Activated naive CD8-positive, alpha-beta T cell treated with anti-CD3 and anti-CD28 coated beads for 36 hours (primary cell): ENCODE results near the gene ZCCHC2. TPM values are rescaled to one million over a fixed set of nuclear protein-coding genes. Genes with fewer than 3 reads are reported as not detected.

Experiments used
- DNase-seq: peaks from one replicate; pipeline ENCODE4 v3.0.0; 2021
- H3K27ac Mint-ChIP-seq: one replicate; pipeline ENCODE4 v1.8.0; 2022; ENCODE audit warnings: mild to moderate bottlenecking, moderate library complexity, mixed read lengths
- H3K27me3 Mint-ChIP-seq: one replicate; pipeline ENCODE4 v1.8.0; 2022; ENCODE audit warnings: mild to moderate bottlenecking, mixed read lengths
- H3K36me3 Mint-ChIP-seq: one replicate; pipeline ENCODE4 v1.8.0; 2021; ENCODE audit warnings: mild to moderate bottlenecking, mixed read lengths
- H3K4me1 Mint-ChIP-seq: one replicate; pipeline ENCODE4 v1.8.0; 2021; ENCODE audit warnings: mixed read lengths
- H3K4me3 Mint-ChIP-seq: one replicate; pipeline ENCODE4 v1.8.0; 2022; ENCODE audit warnings: mild to moderate bottlenecking, moderate library complexity, mixed read lengths
- H3K9me3 Mint-ChIP-seq: one replicate; pipeline ENCODE4 v1.8.0; 2022; ENCODE audit warnings: mixed read lengths
- total RNA-seq, 2 experiments: library from RNA; stranded (reverse); gene quantifications; one replicate each; pipeline ENCODE4 v1.2.3, GENCODE V29; 2021

The ZCCHC2 gene
- total RNA-seq, 2 experiments from 2014 or later: 25.1 to 28.9 TPM

DNA sequence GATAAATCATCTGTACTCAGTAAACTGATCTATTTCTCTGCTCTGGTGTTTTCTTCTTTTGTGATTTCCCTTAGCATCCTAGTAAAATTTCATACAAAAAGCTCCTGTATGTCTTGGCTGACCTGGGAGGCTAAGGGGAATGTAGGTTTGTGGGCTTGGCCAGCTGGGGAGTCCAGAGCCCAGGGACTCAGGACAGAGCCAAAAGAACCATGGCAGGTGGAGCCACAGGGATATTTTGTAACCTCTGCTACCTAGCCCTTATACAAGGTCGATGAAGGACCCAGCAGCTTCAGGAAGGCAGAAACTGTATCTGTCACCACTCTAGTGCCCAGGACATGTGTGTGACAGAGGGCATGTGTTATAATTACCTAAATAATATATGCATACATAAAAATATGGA, 22.7 kb upstream of the ZCCHC2 start:
- no peaks in the 10 kb centered on the region for H3K9me3 Mint-ChIP-seq
- H3K36me3 Mint-ChIP-seq: no peaks in the 10 kb centered on the region
- H3K4me1 Mint-ChIP-seq: peaks cover 5% of the 10 kb centered on the region
- H3K27me3 Mint-ChIP-seq: no peaks in the 10 kb centered on the region
- no peak overlapping the region for H3K27ac Mint-ChIP-seq
- no peak overlapping the region for H3K4me3 Mint-ChIP-seq
- DNase-seq: no peak

DNA sequence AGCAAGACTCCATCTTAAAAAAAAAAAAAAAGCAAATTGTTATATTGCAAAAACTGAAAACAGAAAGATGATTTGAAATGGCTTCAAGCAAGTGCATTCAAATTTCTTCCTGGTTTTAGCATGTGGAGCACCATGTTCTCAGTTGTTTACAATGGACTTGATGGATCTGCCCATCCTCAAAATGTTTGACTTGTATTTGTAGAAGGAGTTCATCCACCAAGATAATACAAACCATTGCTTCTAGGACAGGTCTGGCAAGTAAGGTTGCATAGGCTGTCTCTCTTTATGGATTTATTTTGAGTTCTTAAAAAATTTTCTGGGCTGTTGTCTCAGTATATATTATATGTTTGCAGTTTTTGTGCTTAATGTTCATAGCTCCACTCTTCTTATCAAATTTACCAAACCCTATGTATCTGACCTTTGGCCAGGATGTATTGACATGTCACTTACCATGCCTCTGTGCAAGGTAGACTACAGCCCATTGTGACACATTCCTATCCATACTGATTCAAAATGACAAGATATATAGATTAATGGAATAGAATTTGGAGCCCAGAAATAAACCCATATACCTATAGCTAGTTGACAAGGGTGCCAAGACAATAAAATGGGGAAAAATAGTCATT, 21.7 kb upstream of the ZCCHC2 start:
- Mint-ChIP-seq H3K4me3 (no peak overlapping the region), H3K4me1 (peaks cover 13% of the 10 kb centered on the region), H3K9me3 (no peaks in the 10 kb centered on the region), H3K27me3 (no peaks in the 10 kb centered on the region), H3K36me3 (peaks cover 1% of the 10 kb centered on the region), H3K27ac (no peak overlapping the region)
- no peak for DNase-seq

DNA sequence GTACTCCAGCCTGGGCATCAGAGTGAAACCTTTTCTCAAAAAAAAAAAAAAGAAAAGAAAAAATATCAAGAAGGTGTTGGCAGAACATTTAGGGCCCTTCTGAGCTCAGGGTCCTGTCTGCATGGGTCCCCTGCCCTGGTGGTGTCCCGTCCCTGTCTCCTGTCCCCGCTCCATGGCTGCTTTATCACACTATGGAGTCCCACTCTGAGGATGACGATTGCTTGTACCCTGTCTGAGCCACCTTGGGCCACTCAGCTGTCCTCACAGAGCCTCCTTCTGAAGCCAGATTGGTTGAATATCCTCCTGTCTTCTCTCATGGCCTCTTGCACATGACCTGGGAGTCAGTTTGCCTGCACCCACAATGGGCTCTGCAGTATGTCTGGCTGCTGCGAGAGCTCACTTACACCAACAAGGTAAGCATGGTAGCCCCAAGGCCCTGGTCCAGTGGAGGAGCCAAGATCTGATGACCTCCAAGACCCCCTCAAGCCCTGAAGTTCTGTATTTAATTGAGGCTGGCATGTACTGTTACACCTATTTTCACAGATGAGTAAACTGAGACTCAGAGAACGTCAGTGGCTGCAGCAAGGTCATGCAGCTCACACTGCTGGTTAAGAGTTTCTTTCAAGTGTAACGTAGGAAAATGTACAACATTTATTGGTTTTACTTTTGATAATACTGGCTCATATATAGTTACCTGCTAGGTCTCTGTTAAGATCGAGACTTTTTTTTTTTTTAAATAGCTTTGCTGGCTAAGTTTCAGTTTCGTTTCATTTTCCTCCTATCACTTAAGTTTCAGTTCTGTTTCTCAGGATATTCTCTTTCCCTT, 16.9 kb upstream of the ZCCHC2 start:
- Mint-ChIP-seq H3K9me3 (peaks cover 4% of the 10 kb centered on the region), H3K27ac (peak overlapping the region; percentile 99), H3K27me3 (no peaks in the 10 kb centered on the region), H3K36me3 (peaks cover 4% of the 10 kb centered on the region), H3K4me3 (peak overlapping the region; percentile 69), H3K4me1 (peaks cover 26% of the 10 kb centered on the region)
- DNase-seq: peak; percentile 48

DNA sequence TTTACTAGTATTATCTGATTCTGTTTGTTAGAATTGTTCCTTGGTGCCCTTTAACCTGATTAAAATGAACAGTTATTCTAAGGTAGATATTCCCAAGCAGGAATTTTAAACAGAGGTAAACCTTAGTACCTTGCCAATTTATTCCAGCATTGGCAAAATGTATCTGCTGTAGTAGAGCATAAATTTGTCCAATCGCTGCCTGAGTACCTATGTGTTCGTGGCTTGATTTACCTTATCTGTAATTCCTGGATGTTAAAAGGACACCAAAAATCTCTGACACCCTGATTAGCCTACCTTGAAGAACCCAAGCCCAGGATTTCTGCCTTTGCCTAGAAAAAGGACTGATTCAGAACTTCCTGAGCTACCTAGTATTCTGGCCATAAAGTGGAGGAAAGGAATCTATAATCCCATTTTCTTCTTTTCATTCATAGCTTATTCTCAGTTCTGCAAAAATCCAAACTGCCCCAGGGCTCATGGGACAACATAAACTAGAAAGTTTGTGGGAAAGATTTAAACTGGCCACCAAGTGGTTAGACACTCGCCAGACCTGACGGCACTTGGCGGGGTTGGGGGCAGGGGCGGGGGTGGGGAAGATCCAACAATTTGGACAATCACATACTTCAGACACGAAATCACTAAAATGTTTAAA, 16.2 kb upstream of the ZCCHC2 start:
- Mint-ChIP-seq H3K4me3 (peak overlapping the region; percentile 69), H3K36me3 (peaks cover 4% of the 10 kb centered on the region), H3K27me3 (no peaks in the 10 kb centered on the region), H3K9me3 (peaks cover 7% of the 10 kb centered on the region), H3K27ac (peak overlapping the region; percentile 99), H3K4me1 (peaks cover 26% of the 10 kb centered on the region)
- DNase-seq: no peak

DNA sequence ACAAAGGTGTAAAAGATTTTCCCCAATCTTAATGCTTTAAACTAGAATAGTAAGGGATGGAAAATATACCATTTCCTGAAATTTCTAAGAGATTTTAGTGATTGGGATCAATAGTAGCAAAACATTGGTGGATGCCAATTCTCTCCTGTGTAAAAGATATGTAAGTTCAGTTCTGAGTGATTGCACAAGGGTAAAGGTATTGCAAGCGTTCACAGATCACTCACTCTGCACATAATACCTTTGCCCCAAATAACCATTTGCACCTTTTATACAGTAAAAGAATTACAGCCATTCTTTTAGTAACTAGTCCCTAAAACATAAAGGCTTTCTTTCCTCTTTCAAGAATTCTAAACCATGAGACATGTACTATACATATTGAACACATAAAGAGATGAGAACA, 13.0 kb upstream of the ZCCHC2 start:
- Mint-ChIP-seq H3K4me1 (peaks cover 23% of the 10 kb centered on the region), H3K27me3 (no peaks in the 10 kb centered on the region), H3K4me3 (no peak overlapping the region), H3K36me3 (peaks cover 12% of the 10 kb centered on the region), H3K27ac (no peak overlapping the region), H3K9me3 (peaks cover 29% of the 10 kb centered on the region)
- DNase-seq: no peak

DNA sequence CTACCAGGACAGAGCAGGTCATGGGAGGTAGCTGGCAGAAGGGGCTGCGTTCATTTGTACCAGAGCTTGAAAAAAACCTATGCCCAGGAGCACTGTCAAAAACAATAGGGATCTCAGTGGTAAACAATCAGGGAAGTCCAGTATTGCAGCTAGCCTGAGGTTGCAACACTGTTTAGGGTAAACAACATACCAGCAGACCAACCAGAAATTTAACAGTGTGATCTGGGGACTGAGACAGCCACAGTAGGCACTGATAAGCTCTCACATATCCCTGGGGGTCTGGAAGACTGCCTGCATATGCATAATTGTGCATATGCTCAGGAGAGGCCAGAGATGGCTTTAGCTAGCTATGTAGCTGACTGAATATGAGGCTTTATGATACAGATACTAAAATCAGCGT, 12.0 kb upstream of the ZCCHC2 start:
- no peaks in the 10 kb centered on the region for H3K27me3 Mint-ChIP-seq
- peaks cover 30% of the 10 kb centered on the region for H3K9me3 Mint-ChIP-seq
- DNase-seq: no peak
- no peak overlapping the region for H3K4me3 Mint-ChIP-seq
- H3K36me3 Mint-ChIP-seq: peaks cover 11% of the 10 kb centered on the region
- peaks cover 16% of the 10 kb centered on the region for H3K4me1 Mint-ChIP-seq
- H3K27ac Mint-ChIP-seq: no peak overlapping the region

DNA sequence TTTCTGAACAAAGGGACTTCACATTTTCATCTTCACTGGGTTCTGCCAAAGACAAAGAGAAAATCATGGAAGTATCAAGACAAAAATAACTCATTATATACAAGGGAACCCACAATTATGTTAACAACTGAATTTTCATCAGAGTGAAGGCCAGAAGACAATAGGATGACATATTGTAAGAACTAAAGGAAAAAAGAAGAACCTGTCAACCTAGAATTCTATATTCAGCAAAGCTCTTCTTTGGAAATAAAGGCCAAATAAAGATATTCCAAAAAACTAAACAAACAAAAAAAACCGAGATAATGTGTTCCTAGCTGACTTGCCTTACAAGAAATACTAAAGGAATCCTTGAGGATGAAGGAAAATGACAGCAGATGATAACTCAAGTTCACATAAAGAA, 10.3 kb upstream of the ZCCHC2 start:
- H3K27me3 Mint-ChIP-seq: no peaks in the 10 kb centered on the region
- H3K9me3 Mint-ChIP-seq: peaks cover 30% of the 10 kb centered on the region
- H3K36me3 Mint-ChIP-seq: peaks cover 11% of the 10 kb centered on the region
- H3K27ac Mint-ChIP-seq: no peak overlapping the region
- no peak overlapping the region for H3K4me3 Mint-ChIP-seq
- DNase-seq: no peak
- H3K4me1 Mint-ChIP-seq: peaks cover 4% of the 10 kb centered on the region

DNA sequence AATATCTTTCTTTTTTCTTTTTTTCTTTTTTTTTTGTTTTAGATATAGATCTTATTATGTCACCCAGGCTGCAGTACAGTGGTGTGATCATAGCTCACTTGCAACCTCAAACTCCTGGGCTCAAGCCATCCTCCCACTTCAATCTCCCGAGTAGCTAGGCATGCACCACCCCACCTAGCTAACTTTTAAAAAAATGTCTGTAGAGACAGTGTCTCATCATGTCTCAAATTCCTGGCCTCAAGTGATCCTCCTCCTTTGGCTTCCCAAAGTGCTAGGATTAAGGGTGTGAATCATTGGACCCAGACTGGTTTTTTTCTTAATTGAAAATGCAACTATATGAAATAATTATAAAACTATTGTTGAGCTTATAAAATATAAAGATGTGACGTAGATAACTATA, 9.8 kb upstream of the ZCCHC2 start:
- Mint-ChIP-seq H3K9me3 (peaks cover 30% of the 10 kb centered on the region), H3K27ac (no peak overlapping the region), H3K4me1 (peaks cover 5% of the 10 kb centered on the region), H3K36me3 (peaks cover 11% of the 10 kb centered on the region), H3K27me3 (no peaks in the 10 kb centered on the region), H3K4me3 (no peak overlapping the region)
- no peak for DNase-seq

DNA sequence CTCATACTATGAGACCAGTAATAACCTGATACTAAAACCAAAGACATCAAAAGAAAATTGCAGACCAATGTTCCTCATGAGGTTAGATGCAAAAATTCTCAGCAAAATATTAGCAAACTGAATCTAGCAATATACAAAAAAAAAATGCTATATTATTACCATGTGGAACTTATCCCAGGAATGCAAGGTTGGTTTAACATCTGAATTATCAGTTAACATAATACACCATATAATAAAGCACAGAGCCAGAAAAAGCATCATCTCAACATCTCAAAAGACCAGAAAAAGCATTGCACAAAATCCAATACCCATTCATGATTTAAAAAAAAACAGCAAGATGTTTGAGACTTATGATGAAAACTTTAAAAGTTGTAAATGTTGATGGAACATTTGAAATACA, 8.3 kb upstream of the ZCCHC2 start:
- Mint-ChIP-seq H3K27me3 (no peaks in the 10 kb centered on the region), H3K4me1 (peaks cover 1% of the 10 kb centered on the region), H3K27ac (no peak overlapping the region), H3K4me3 (no peak overlapping the region), H3K9me3 (peaks cover 32% of the 10 kb centered on the region), H3K36me3 (peaks cover 13% of the 10 kb centered on the region)
- no peak for DNase-seq

DNA sequence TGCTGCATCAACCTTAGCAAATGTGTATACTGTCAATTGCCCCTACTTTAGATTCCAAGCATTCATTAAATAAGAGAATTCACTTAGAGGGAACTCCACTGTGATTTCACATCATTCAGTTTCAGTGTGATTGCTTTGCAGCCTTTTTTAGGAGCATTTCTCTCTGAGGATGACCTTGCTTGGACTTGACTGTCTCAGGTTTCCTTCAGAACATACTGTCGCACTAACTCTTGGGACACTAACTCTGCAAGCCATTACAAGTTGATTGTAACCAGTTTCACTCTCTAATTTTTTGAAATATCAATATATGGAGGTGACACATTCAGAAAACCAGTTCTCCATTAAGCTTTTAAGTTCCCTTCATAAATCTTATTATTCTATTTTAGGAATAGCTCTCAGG, 6.6 kb upstream of the ZCCHC2 start:
- H3K27me3 Mint-ChIP-seq: no peaks in the 10 kb centered on the region
- no peak for DNase-seq
- H3K9me3 Mint-ChIP-seq: peaks cover 28% of the 10 kb centered on the region
- H3K4me3 Mint-ChIP-seq: no peak overlapping the region
- peaks cover 15% of the 10 kb centered on the region for H3K4me1 Mint-ChIP-seq
- peaks cover 16% of the 10 kb centered on the region for H3K36me3 Mint-ChIP-seq
- no peak overlapping the region for H3K27ac Mint-ChIP-seq

DNA sequence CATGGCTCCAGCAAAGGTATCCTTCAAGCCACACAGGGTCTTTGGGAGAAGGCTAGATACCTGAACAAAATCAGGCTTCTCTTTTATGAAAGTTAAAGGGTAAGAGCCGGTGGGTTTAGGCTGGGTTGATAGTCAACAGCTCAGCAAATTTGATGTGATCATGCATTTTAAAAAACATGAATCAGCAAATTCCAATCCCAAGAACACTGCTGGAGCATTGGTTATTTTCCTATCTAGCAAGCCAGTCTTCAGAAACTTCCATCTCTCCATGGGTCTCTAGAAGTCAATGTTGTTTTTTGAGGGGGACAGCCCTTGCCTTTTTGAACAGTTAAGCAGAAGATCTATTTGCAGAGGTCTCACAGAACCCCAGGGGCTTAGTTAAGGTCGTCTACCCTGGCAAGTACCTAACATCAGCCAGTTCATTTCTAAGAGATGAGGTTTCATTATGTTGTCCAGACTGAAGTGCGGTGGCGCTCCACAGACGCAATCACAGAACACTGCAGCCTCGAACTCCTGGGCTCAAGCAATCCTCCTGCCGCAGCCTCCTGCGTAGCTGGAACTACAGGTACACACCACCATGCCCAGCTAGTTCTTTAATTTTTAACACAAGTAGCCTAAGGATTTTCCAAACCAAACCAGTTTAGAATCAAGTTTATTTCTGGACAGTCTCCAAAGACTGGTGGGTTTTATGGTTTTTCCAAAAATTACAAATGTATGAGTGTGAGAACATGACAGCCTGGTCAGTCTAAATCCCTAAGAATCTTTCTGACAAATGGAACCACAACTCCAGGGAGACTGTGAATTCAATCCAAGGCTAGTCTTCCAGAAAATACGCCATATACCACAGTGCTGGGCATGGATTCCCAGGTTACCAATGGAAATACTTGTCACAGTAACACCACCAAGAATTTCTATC, 4.1 kb upstream of the ZCCHC2 start:
- Mint-ChIP-seq H3K27ac (no peak overlapping the region), H3K4me3 (no peak overlapping the region), H3K4me1 (peaks cover 19% of the 10 kb centered on the region)

DNA sequence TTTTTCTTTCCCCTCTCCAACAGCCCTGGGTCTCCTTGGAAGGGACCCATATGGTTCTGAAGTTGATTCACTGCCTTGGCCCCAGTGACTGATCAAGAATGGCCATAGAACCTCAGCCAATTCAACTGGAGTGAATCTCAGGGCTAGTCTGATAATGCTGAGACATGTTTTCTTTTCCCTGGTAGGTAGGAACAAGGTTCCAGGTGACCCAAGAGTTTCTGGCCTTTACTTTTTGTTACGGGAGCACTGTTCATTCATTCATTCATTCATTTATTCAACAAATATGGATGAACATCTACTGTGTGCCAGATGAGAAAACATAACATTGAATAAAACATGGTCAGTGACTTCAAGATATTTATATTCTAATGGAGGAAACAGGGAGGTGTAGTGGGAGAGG, 3.1 kb upstream of the ZCCHC2 start:
- Mint-ChIP-seq H3K36me3 (peaks cover 9% of the 10 kb centered on the region), H3K27me3 (no peaks in the 10 kb centered on the region), H3K4me3 (no peak overlapping the region), H3K27ac (no peak overlapping the region), H3K9me3 (peaks cover 4% of the 10 kb centered on the region), H3K4me1 (peaks cover 19% of the 10 kb centered on the region)
- DNase-seq: no peak

More for the DNA sequence above, 4.1 kb upstream of the ZCCHC2 start:
- Mint-ChIP-seq H3K27me3 (no peaks in the 10 kb centered on the region), H3K36me3 (peaks cover 11% of the 10 kb centered on the region), H3K9me3 (peaks cover 12% of the 10 kb centered on the region)
- no peak for DNase-seq

DNA sequence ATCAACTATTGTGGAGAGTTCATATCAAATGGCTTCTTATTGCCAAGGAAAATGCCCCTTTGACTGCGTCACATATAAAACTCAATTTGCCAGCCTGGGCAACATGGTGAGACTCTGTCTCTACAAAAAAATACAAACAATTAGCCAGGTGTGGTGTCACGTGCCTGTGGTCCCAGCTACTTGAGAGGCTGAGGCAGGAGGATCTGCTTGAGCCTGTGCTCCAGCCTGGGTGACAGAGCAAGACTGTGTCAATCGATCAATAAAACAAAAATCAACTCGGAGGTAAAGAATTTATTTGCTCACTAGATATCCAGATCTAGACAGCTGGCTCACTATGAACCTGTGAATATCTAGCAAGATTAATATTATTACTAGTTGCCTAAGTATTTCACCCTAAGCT, 1.7 kb upstream of the ZCCHC2 start:
- Mint-ChIP-seq H3K4me3 (peak overlapping the region; percentile 85), H3K9me3 (peaks cover 2% of the 10 kb centered on the region), H3K4me1 (peaks cover 31% of the 10 kb centered on the region), H3K27ac (peak overlapping the region; percentile 44), H3K27me3 (no peaks in the 10 kb centered on the region), H3K36me3 (peaks cover 23% of the 10 kb centered on the region)
- no peak for DNase-seq

DNA sequence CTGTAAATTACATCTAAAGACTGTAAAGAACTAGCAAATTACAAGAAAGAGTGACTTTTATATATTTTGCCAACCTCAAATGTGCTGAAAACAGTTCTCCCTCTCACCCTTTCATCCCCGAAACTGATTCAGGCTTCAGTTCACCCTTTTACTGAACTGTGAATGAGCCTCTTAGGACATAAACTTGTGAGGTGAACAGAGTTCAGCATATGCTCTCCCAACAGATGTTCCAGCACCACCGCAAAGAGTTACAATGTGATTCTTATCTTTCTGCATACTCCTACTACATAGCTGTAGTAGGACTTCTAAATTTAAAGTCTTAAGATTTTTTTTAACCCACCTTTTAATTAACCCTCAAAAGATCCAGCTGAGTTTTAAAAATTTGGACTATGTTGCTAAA, 1.2 kb upstream of the ZCCHC2 start:
- no peak for DNase-seq
- H3K4me3 Mint-ChIP-seq: peak overlapping the region; percentile 85
- H3K9me3 Mint-ChIP-seq: peaks cover 2% of the 10 kb centered on the region
- H3K4me1 Mint-ChIP-seq: peaks cover 31% of the 10 kb centered on the region
- H3K36me3 Mint-ChIP-seq: peaks cover 26% of the 10 kb centered on the region
- peak overlapping the region; percentile 77 for H3K27ac Mint-ChIP-seq
- H3K27me3 Mint-ChIP-seq: no peaks in the 10 kb centered on the region

DNA sequence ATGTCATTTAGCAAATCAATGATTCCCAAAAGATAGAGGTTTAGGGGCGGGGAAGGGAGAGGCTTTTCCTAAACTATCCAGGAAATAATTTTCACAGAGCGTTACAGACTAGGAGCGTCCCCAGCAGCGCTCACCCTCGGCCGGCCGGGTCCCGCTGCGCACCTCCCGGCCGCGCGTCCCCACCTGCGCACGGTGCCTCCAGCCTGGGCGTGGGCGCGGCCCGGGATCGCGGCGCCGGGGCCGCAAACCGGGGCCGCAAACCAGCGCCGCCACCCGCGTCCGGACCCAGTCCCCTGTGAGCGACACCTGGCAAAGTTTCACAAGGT, 684 bp upstream of the ZCCHC2 start:
- Mint-ChIP-seq H3K4me1 (peaks cover 32% of the 10 kb centered on the region), H3K4me3 (peak overlapping the region; percentile 85), H3K27me3 (no peaks in the 10 kb centered on the region), H3K36me3 (peaks cover 26% of the 10 kb centered on the region), H3K9me3 (peaks cover 2% of the 10 kb centered on the region), H3K27ac (peak overlapping the region; percentile 77)
- no peak for DNase-seq
